Neutrophil (primary cell): ENCODE results near the gene ZNF607.
"Not testable (repeated sequence)": the region's sequence is repeated elsewhere in the genome, so short reads cannot be mapped to it uniquely, and the experiment has no call there.

Experiments
- H3K27ac ChIP-seq: fragments of 200-600 bp; sonication (generic); 2 replicates; pipeline ENCODE4 v1.5.1; 2016; ENCODE audit warnings: mild to moderate bottlenecking, moderate library complexity
- H3K27me3 ChIP-seq: fragments of 200-600 bp; sonication (generic); 2 replicates; pipeline ENCODE4 v1.6.0; 2016; ENCODE audit warnings: mild to moderate bottlenecking
- H3K36me3 ChIP-seq: fragments of 200-600 bp; sonication (generic); 2 replicates; pipeline ENCODE4 v1.5.1; 2017
- H3K4me1 ChIP-seq, 2 experiments: fragments of 200-600 bp in 1 of 2; sonication (generic) in 1 of 2; 1 replicate in 1 of 2; 2 replicates in 1 of 2; pipeline versions ENCODE4 v1.5.1 to v1.6.1; 2013 to 2016; ENCODE audit warnings: low read depth in 1 of 2, low read length in 1 of 2, mild to moderate bottlenecking in 1 of 2, moderate library complexity in 1 of 2; ENCODE audit not compliant: control insufficient read depth in 1 of 2, insufficient read depth in 1 of 2
- H3K4me3 ChIP-seq, 2 experiments: fragments of 200-600 bp in 1 of 2; sonication (generic) in 1 of 2; 1 replicate in 1 of 2; 2 replicates in 1 of 2; pipeline ENCODE4 v1.5.1; 2013 to 2016; ENCODE audit warnings: low read depth in 1 of 2, low read length in 1 of 2, mild to moderate bottlenecking in 1 of 2, moderate library complexity in 1 of 2
- H3K9me3 ChIP-seq: fragments of 200-600 bp; sonication (generic); 2 replicates; pipeline ENCODE4 v1.5.1; 2016
- TF ChIP-seq, protein P1 (sequence below): fragments of 200-600 bp; sonication (generic); IDR thresholded peaks from 2 replicates; pipeline ENCODE4 v1.5.1; 2016; ENCODE audit warnings: antibody characterized with exemption

ZNF607 gene

DNA sequence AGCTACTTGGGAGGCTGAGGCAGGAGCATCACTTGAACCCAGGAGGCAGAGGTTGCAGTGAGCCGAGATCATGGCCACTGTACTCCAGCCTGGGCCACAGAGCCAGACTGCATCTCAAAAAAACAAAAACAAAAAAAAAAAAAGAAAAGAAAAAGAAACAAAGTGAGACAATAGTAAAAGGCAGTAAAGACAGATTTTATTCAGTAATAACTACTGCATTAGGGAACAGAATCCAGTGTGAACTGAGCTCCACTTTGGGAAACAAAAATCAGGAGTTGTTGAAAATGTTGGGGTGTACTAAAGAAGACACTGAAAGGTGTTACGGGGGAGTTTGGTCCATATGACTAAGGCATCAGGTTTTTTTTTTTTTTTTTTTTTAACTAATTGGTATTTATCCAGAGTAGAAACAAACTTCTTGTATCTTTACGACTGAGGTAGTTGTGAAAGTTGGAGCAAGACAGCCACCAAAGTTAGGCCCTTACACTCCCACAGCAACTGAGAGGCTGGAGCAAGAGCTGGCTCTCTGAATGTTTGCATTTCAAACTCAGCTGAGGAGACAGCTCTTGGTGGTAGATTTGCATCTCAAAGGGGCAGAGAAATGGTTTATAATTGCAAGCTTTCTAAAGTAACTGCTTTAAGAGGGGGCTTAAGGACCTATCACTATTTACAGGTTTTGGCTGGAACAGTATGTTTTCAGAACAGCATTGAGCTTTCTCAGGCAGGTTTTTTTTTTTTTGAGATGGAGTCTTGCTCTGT lies 24.2 kb downstream of the ZNF607 start:
- TF ChIP-seq, protein P1, sequence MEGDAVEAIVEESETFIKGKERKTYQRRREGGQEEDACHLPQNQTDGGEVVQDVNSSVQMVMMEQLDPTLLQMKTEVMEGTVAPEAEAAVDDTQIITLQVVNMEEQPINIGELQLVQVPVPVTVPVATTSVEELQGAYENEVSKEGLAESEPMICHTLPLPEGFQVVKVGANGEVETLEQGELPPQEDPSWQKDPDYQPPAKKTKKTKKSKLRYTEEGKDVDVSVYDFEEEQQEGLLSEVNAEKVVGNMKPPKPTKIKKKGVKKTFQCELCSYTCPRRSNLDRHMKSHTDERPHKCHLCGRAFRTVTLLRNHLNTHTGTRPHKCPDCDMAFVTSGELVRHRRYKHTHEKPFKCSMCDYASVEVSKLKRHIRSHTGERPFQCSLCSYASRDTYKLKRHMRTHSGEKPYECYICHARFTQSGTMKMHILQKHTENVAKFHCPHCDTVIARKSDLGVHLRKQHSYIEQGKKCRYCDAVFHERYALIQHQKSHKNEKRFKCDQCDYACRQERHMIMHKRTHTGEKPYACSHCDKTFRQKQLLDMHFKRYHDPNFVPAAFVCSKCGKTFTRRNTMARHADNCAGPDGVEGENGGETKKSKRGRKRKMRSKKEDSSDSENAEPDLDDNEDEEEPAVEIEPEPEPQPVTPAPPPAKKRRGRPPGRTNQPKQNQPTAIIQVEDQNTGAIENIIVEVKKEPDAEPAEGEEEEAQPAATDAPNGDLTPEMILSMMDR: no peak
- Histone ChIP-seq H3K27me3 (peaks cover 17% of the 10 kb centered on the region), H3K4me3 (no peak overlapping the region), H3K36me3 (no peaks in the 10 kb centered on the region), H3K27ac (no peak overlapping the region), H3K9me3 (peaks cover 10% of the 10 kb centered on the region), H3K4me1 (peaks cover 7 to 8% of the 10 kb centered on the region in 2 experiments)

DNA sequence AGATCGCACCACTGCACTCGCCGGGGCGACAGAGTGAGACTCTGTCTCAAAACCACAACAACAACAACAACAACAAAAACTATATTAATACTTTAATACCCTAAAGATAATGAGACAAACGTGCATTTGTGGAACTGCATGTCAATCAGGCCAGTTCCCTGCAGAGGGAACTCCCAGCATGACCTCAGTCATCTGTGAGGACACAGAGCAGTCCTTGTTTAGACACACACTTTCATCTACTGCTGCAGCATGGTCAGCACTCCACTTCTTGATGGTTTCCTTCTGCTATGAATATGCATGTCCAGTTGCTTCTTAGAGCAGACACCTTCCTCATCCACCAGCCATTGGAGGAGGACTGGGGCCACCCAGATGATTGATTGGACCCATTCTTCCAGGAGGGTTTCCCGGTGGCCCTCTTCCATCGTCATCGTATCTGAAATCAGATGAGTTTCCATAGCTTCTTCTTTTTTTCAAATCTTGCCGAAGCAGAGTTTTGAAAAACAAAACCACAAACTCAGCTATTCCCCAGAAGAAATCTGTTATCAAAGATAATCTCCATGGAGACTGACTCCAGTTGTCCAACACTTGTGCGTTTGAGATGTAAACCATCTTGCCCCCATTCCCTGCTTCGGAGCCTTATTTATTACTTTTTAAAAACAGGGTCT lies 26.5 kb downstream of the ZNF607 start:
- H3K9me3 ChIP-seq: peaks cover 5% of the 10 kb centered on the region
- H3K4me3 ChIP-seq: no peak overlapping the region
- TF ChIP-seq, protein P1: no peak
- H3K36me3 ChIP-seq: no peaks in the 10 kb centered on the region
- H3K27ac ChIP-seq: no peak overlapping the region
- H3K27me3 ChIP-seq: peaks cover 17% of the 10 kb centered on the region
- peaks cover 7 to 8% of the 10 kb centered on the region in 2 experiments for H3K4me1 ChIP-seq

DNA sequence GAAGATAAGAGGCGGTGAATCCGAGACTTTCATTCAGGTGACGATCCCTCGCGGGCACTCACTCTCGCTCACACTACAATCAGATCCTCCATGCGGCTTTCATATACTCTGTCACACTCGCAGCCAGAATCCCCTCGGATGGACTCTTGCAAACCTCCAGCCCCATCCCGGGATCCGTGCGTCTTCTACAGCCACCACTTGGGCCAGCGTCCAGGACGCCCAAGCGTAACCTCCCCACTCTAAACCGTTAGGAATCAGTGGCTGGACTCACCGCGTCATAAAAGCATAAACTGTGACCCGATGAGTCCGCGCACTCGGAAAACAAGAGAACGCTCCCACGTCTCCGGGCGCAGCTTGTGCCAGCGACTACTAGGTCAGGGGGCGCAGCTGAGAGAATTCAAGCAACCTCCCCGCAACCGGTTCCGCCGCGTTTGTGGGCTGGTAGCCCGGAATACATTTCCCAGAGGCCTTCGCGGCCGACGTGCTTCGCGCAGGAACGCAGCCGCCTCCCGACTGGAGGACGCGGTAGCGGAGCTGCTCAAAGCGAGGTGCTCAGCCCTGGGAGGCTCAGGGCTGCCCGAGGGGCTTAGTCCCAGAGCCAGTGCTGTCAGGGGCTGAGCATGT lies 27.6 kb downstream of the ZNF607 start:
- TF ChIP-seq, protein P1: no peak
- H3K27me3 ChIP-seq: peaks cover 17% of the 10 kb centered on the region
- no peak overlapping the region for H3K27ac ChIP-seq
- peaks cover 7 to 8% of the 10 kb centered on the region in 2 experiments for H3K4me1 ChIP-seq
- H3K4me3 ChIP-seq: peak overlapping the region; percentile 47 to 50
- no peaks in the 10 kb centered on the region for H3K9me3 ChIP-seq
- H3K36me3 ChIP-seq: no peaks in the 10 kb centered on the region

DNA sequence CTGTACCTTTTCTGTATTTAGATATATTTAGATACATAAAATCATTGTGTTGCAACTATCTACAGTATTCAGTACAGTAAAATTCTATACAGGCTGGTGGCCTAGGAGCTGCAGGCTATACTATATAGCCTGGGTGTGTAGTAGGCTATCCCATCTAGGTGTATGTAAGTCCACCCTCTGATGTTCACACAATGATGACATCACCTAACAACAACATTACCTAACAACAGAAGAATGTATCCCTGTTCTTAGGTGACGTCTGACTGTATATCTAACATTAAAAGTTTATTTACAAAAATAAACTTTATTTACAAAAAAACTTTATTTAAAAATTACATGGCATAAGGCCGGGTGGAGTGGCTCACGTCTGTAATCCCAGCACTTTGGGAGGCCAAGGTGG lies 36.0 kb downstream of the ZNF607 start:
- H3K27ac ChIP-seq: no peak overlapping the region
- no peaks in the 10 kb centered on the region for H3K27me3 ChIP-seq
- TF ChIP-seq, protein P1: no peak
- no peaks in the 10 kb centered on the region for H3K36me3 ChIP-seq
- no peaks in the 10 kb centered on the region for H3K9me3 ChIP-seq
- H3K4me1 ChIP-seq: no peaks in the 10 kb centered on the region
- no peak overlapping the region for H3K4me3 ChIP-seq

DNA sequence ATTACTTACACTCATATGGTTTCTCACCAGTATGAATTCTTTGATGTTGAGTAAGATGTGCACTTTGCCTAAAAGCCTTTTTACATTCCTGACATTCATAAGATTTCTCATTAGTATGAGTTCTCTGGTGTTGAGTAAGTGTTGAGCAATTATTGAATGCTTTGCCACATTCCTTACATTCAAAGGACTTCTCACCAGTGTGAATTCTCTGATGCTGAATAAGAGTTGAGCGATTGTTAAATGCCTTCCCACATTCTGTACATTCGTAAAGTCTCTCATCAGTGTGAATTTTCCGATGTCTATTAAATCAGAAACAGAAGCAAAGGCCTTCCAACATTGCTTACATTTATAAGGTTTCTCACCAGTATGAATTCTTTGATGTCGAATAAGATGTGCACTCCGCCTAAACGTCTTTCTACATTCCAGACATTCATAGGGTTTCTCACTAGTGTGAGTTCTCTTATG lies 50.1 kb downstream of the ZNF607 start:
- Histone ChIP-seq H3K9me3 (peaks cover 42% of the 10 kb centered on the region), H3K27me3 (no peaks in the 10 kb centered on the region), H3K27ac (no peak overlapping the region), H3K4me1 (no peaks in the 10 kb centered on the region), H3K4me3 (no peak overlapping the region), H3K36me3 (no peaks in the 10 kb centered on the region)
- TF ChIP-seq, protein P1: no peak

DNA sequence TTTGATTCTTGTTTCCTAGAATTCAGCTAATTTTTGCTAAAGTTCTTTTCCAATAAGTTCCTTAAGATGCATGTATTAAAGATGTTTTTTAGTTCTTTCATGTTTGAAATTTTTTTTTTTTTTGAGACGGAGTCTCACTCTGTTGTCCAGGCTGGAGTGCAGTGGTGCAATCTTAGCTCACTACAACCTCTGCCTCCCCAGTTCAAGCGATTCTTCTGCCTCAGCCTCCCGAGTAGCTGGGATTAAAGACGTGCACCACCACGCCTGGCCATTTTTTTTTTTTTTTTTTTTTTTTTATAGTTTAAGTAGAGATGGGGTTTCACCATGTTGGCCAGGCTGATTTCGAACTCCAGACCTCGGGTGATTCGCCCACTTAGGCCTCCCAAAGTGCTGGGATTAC lies 62.4 kb downstream of the ZNF607 start:
- H3K4me1 ChIP-seq: peaks cover 20 to 22% of the 10 kb centered on the region in 2 experiments
- not testable (repeated sequence) for H3K36me3 ChIP-seq, H3K9me3 ChIP-seq, H3K4me3 ChIP-seq, H3K27ac ChIP-seq
- H3K27me3 ChIP-seq: peaks cover 19% of the 10 kb centered on the region
